Measurements from ENCODE around the gene ADRB1. TPM values are rescaled to one million over a fixed set of nuclear protein-coding genes. Genes with fewer than 3 reads are reported as not detected.
A peak's percentile ranks its signal among the peaks of the same experiment; 100 is the strongest.

The ADRB1 gene
- total RNA-seq, result 0.07 to 0.65 TPM (median 0.15 TPM) in 3 replicates
- long read RNA-seq, result 0 reads

DNA sequence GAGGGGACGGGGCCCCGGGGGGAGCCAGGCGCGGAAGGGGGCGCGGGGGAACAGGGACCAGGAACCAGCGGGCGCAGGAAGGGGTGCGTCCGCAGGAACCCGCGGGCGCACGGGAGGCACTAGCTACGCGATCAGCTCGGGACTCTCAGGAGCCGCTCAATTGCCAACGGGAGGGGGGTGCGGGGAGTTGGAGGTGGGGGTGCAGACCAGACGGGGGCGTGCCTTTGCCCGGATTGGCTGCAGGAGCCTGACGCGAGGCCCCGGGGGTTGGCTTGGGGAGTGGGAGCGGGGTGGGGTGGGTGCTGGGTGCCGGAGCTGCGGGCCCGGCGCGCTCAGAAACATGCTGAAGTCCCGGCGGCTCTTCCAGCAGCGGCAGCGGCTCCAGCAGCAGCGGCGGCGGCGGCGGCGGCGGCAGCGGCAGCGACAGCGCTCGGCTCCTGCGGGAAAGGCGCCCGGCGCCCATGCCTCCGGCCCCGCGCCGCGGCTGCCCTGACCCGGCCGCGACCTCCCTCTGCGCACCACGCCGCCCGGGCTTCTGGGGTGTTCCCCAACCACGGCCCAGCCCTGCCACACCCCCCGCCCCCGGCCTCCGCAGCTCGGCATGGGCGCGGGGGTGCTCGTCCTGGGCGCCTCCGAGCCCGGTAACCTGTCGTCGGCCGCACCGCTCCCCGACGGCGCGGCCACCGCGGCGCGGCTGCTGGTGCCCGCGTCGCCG lies at the start of gene ADRB1:
ADRB1 (plus strand) TSS at position 335 of the 715 bp plus-strand sequence; CDS start at position 602, 267 bp downstream.
- H3K4me1 Mint-ChIP-seq (ENCODE audit: low read depth), result peaks cover 13% of the 10 kb centered on the region
- H3K9me3 Mint-ChIP-seq (ENCODE audit: low read depth), result no peaks in the 10 kb centered on the region
- no peak within 1 kb of the TSS for H3K27ac Mint-ChIP-seq (ENCODE audit: unreplicated experiment)
- TF ChIP-seq, protein P1, sequence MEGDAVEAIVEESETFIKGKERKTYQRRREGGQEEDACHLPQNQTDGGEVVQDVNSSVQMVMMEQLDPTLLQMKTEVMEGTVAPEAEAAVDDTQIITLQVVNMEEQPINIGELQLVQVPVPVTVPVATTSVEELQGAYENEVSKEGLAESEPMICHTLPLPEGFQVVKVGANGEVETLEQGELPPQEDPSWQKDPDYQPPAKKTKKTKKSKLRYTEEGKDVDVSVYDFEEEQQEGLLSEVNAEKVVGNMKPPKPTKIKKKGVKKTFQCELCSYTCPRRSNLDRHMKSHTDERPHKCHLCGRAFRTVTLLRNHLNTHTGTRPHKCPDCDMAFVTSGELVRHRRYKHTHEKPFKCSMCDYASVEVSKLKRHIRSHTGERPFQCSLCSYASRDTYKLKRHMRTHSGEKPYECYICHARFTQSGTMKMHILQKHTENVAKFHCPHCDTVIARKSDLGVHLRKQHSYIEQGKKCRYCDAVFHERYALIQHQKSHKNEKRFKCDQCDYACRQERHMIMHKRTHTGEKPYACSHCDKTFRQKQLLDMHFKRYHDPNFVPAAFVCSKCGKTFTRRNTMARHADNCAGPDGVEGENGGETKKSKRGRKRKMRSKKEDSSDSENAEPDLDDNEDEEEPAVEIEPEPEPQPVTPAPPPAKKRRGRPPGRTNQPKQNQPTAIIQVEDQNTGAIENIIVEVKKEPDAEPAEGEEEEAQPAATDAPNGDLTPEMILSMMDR (IDR thresholded peaks at IDR 0.05), result no peak
- peak within 1 kb of the TSS; percentile 79 for H3K4me3 Mint-ChIP-seq (ENCODE audit: unreplicated experiment)
- peak; percentile 92 for DNase-seq (ENCODE audit: low spot score)
- H3K36me3 Mint-ChIP-seq (ENCODE audit: low read depth), result no peaks in the 10 kb centered on the region
- H3K27me3 Mint-ChIP-seq (ENCODE audit: low read depth), result peaks cover 15% of the 10 kb centered on the region

DNA sequence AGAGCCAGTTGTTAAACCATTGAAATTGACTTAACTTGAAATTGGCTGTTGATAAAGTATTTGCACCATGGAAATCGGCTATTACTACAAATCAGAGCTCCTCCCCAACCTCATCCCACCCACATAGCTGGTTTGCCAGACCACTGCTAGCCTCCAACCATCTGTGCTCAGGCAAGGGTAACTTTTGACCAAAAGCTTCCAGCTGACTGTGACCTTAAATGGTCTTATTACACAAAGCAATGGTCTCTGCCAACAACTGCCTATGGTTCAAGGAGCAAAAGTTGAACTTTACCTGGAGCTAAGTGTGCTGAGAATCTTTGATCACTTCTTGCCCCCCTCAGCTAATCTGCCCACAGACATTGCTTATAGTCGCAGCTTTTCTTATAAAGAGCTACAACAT lies 48.5 kb upstream of the ADRB1 start:
- TF ChIP-seq, protein P1 (IDR thresholded peaks at IDR 0.05), result no peak
- Mint-ChIP-seq H3K27ac (ENCODE audit: unreplicated experiment) (no peak overlapping the region), H3K4me3 (ENCODE audit: unreplicated experiment) (no peak overlapping the region), H3K4me1 (ENCODE audit: low read depth) (peaks cover 25% of the 10 kb centered on the region), H3K9me3 (ENCODE audit: low read depth) (no peaks in the 10 kb centered on the region), H3K27me3 (ENCODE audit: low read depth) (peaks cover 2% of the 10 kb centered on the region), H3K36me3 (ENCODE audit: low read depth) (no peaks in the 10 kb centered on the region)
- no peak for DNase-seq (ENCODE audit: low spot score)

DNA sequence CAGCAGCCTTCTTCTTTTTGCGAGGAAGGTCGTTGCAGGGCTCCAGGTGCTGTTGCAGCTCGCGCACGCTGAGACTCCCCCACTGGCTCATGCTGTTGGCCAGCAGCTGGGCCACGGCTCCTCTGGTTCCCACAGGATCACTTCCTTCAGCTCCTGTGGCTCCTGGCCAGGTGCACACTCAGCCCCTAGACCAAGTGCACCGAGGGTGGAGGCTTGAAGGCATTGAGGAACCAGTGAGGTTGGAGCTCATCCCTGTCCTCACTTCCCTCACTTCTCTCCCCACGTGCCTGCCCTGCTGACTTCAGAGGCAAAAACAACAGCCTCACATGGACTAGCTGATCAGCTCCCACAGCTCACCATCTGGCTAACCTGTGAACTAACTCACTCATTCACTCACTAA lies 46.2 kb upstream of the ADRB1 start:
- TF ChIP-seq, protein P1 (IDR thresholded peaks at IDR 0.05), result no peak
- Mint-ChIP-seq H3K27me3 (ENCODE audit: low read depth) (peaks cover 2% of the 10 kb centered on the region), H3K4me1 (ENCODE audit: low read depth) (peaks cover 17% of the 10 kb centered on the region), H3K9me3 (ENCODE audit: low read depth) (no peaks in the 10 kb centered on the region), H3K27ac (ENCODE audit: unreplicated experiment) (no peak overlapping the region), H3K4me3 (ENCODE audit: unreplicated experiment) (no peak overlapping the region), H3K36me3 (ENCODE audit: low read depth) (no peaks in the 10 kb centered on the region)
- no peak for DNase-seq (ENCODE audit: low spot score)

DNA sequence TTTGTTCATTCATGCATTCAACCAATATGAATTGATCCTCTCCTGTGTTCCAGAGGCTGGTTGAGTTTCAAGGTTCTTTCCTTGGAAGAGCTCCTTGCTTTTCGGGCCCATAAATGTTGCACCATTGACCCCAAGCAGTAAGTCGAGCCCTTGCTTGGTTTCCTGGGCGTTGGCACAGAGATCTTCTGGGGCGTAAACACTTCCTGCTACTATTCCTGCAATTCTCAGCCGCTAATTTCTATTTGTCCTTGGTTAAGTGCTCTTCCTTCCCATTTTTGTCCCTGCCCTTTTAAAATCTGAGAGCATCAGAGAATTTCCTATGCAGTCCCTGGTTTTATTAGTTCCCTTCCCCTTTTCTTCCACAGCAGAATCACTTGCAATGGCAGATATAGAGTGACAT lies 44.1 kb upstream of the ADRB1 start:
- H3K36me3 Mint-ChIP-seq (ENCODE audit: low read depth), result no peaks in the 10 kb centered on the region
- H3K27me3 Mint-ChIP-seq (ENCODE audit: low read depth), result peaks cover 2% of the 10 kb centered on the region

DNA sequence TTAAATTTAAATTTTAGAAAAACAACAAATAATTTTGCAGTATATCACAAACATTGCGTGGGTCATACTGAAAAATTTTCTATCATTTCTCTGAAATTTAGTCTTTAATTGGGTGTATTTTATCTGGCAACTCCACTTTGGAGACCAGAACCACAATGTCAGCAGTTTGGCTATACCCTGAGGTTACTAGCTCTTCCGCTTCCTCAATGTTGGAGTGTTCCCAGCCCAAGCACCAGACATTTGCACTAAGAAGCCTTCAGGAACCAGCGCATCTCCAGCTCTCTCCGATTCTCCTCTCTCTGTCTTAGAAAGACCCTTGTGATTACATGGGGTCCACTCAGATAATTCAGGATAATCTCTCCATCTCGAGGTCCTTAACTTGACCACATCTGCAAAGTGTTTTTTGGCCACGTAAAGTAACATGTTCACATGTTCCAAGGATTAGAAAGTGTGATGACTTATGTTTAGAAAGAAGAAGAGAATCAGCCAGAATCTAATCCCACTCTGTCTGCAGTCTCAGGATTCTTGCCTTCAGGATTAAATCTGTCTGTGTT lies 43.1 kb upstream of the ADRB1 start:
- DNase-seq (ENCODE audit: low spot score), result no peak
- Mint-ChIP-seq H3K27ac (ENCODE audit: unreplicated experiment) (no peak overlapping the region), H3K9me3 (ENCODE audit: low read depth) (no peaks in the 10 kb centered on the region), H3K36me3 (ENCODE audit: low read depth) (no peaks in the 10 kb centered on the region), H3K4me1 (ENCODE audit: low read depth) (no peaks in the 10 kb centered on the region), H3K4me3 (ENCODE audit: unreplicated experiment) (no peak overlapping the region), H3K27me3 (ENCODE audit: low read depth) (peaks cover 2% of the 10 kb centered on the region)
- TF ChIP-seq, protein P1 (IDR thresholded peaks at IDR 0.05), result no peak

More for the DNA sequence above, 44.1 kb upstream of the ADRB1 start:
- Mint-ChIP-seq H3K27ac (ENCODE audit: unreplicated experiment) (no peak overlapping the region), H3K4me1 (ENCODE audit: low read depth) (peaks cover 2% of the 10 kb centered on the region), H3K9me3 (ENCODE audit: low read depth) (no peaks in the 10 kb centered on the region), H3K4me3 (ENCODE audit: unreplicated experiment) (no peak overlapping the region)
- TF ChIP-seq, protein P1 (IDR thresholded peaks at IDR 0.05), result no peak
- no peak for DNase-seq (ENCODE audit: low spot score)
